Fibroblast of mammary gland (primary cell): Measurements from ENCODE around the gene MDFI.

Experiments used
- DNase-seq: peaks from one replicate; pipeline ENCODE4 v3.0.0-alpha.2; 2010; ENCODE audit warnings: low read depth
- H3K4me3 ChIP-seq: 2 replicates; pipeline ENCODE4 v1.5.1; 2011; ENCODE audit warnings: low read depth, mild to moderate bottlenecking, low read length, moderate library complexity; ENCODE audit not compliant: control insufficient read depth
- CTCF ChIP-seq: conservative IDR thresholded peaks from 2 replicates; pipeline ENCODE4 v1.5.1; 2011; ENCODE audit warnings: low read depth, low read length, inconsistent platforms; ENCODE audit not compliant: control insufficient read depth, insufficient read depth

The MDFI gene

GRCh38 chr6:41642090-41642959 is 4.1 kb downstream of the MDFI start:
- TF ChIP-seq CTCF, result no peak
- H3K4me3 ChIP-seq, result no peak overlapping the region
- no peak for DNase-seq

GRCh38 chr6:41642960-41643898 is 5.0 kb downstream of the MDFI start:
- no peak for TF ChIP-seq CTCF
- DNase-seq, result no peak
- no peak overlapping the region for H3K4me3 ChIP-seq

GRCh38 chr6:41643899-41644269 is 5.6 kb downstream of the MDFI start:
- no peak overlapping the region for H3K4me3 ChIP-seq
- no peak for DNase-seq
- no peak for TF ChIP-seq CTCF

- no peak overlapping the region for H3K4me3 ChIP-seq
- no peak for TF ChIP-seq CTCF
- DNase-seq, result no peak
Measured at GRCh38 chr6:41644297-41644879, 6.1 kb downstream of the MDFI start.

GRCh38 chr6:41645007-41645618 is 6.8 kb downstream of the MDFI start:
- no peak overlapping the region for H3K4me3 ChIP-seq
- DNase-seq, result no peak
- TF ChIP-seq CTCF, result no peak

GRCh38 chr6:41646026-41646795 is 7.9 kb downstream of the MDFI start:
- no peak for DNase-seq
- no peak overlapping the region for H3K4me3 ChIP-seq
- TF ChIP-seq CTCF, result no peak
